GM12878 (cell line): ENCODE data around the gene PCDHA2. TPM values are rescaled to one million over a fixed set of nuclear protein-coding genes. Genes with fewer than 3 reads are reported as not detected.

Experiments used
- RELA ChIP-seq: fragments of 450-650 bp; IDR thresholded peaks from 2 replicates; pipeline ENCODE4 v1.8.0; 2014; ENCODE audit warnings: borderline replicate concordance; ENCODE audit not compliant: partially characterized antibody
- polyA plus RNA-seq, 11 experiments: library from polyadenylated mRNA; depleted of rRNA in 4 of 11; unstranded in 6 of 11; stranded (reverse) in 5 of 11; fragments of >200 nt; fragmentation: Nextera tagmentation in 4 of 11; fragmentation: Illumina TruSeq in 1 of 11; extraction: Ambion mirVana in 4 of 11; extraction: Trizol in 1 of 11; gene quantifications; 1 replicate in 1 of 11; 2 replicates in 10 of 11; pipeline versions ENCODE4 v1.2.1 to v1.2.3, GENCODE V29; 2011 to 2016; ENCODE audit warnings: inconsistent platforms in 2 of 11, missing spikeins in 2 of 11, low read depth in 1 of 11
- total RNA-seq, 4 experiments: library from RNA; depleted of rRNA in 3 of 4; stranded (reverse); fragments of >200 nt in 3 of 4; fragmentation: Illumina TruSeq in 1 of 4; extraction: Trizol in 1 of 4; gene quantifications; 2 replicates each; pipeline versions ENCODE4 v1.2.1 to v1.2.3, GENCODE V29; 2013 to 2021

Gene PCDHA2
- total and polyA plus RNA-seq, 10 of the 15 experiments (the other 5 are each of a cell fraction or from before 2014, with no cell fraction given): 0.04 to 0.06 TPM; not detected in 8

GRCh38 chr5:140842798-140843733 is 48.4 kb downstream of the PCDHA2 start (continued):
- no peak for TF ChIP-seq RELA

Other genes starting within 250 kb of the PCDHA2 start
Only the 7 nearest of the 27 such genes appear.
- gene PCDHA1, start 8.7 kb upstream of the PCDHA2 start, total RNA-seq (2014; rRNA removed): not detected in 2 replicates
- not detected in 2 replicates for gene PCDHA1, start 8.7 kb upstream of the PCDHA2 start, total RNA-seq (2014; rRNA removed; fragmentation: Illumina TruSeq; extraction: Trizol)
- gene PCDHA1, start 8.7 kb upstream of the PCDHA2 start, total RNA-seq (2021): not detected in 2 replicates
- 0.03 TPM in 1 of 2 replicates, not detected in the other for gene PCDHA1, start 8.7 kb upstream of the PCDHA2 start, polyA plus RNA-seq (2011; rRNA removed)
- not detected in 2 replicates for gene PCDHA1, start 8.7 kb upstream of the PCDHA2 start, polyA plus RNA-seq (2014; fragmentation: Illumina TruSeq; extraction: Trizol)
- gene PCDHA1, start 8.7 kb upstream of the PCDHA2 start, polyA plus RNA-seq (2014; fragmentation: Nextera tagmentation; extraction: Ambion mirVana): not detected
- gene PCDHA1, start 8.7 kb upstream of the PCDHA2 start, polyA plus RNA-seq (2014; rRNA removed): not detected in 2 replicates
- not detected for gene PCDHA1, start 8.7 kb upstream of the PCDHA2 start, polyA plus RNA-seq (2016; fragmentation: Nextera tagmentation; extraction: Ambion mirVana)
- not detected in 2 replicates for gene PCDHA3, start 6.2 kb downstream of the PCDHA2 start, total RNA-seq (2014; rRNA removed)
- gene PCDHA3, start 6.2 kb downstream of the PCDHA2 start, total RNA-seq (2014; rRNA removed; fragmentation: Illumina TruSeq; extraction: Trizol): not detected in 2 replicates
- gene PCDHA3, start 6.2 kb downstream of the PCDHA2 start, total RNA-seq (2021): not detected in 2 replicates
- gene PCDHA3, start 6.2 kb downstream of the PCDHA2 start, polyA plus RNA-seq (2011; rRNA removed): not detected in 2 replicates
- gene PCDHA3, start 6.2 kb downstream of the PCDHA2 start, polyA plus RNA-seq (2014; fragmentation: Illumina TruSeq; extraction: Trizol): 0.01 TPM in 1 of 2 replicates, not detected in the other
- gene PCDHA3, start 6.2 kb downstream of the PCDHA2 start, polyA plus RNA-seq (2014; fragmentation: Nextera tagmentation; extraction: Ambion mirVana): not detected
- gene PCDHA3, start 6.2 kb downstream of the PCDHA2 start, polyA plus RNA-seq (2014; rRNA removed): not detected in 2 replicates
- gene PCDHA3, start 6.2 kb downstream of the PCDHA2 start, polyA plus RNA-seq (2016; fragmentation: Nextera tagmentation; extraction: Ambion mirVana): under 1 TPM in 1 of 2 experiments, not detected in 1; 0.04 TPM
- gene PCDHA4, start 12.2 kb downstream of the PCDHA2 start, total RNA-seq (2014; rRNA removed): not detected in 2 replicates
- not detected in 2 replicates for gene PCDHA4, start 12.2 kb downstream of the PCDHA2 start, total RNA-seq (2014; rRNA removed; fragmentation: Illumina TruSeq; extraction: Trizol)
- gene PCDHA4, start 12.2 kb downstream of the PCDHA2 start, total RNA-seq (2021): 0.05 TPM in 1 of 2 replicates, not detected in the other
- gene PCDHA4, start 12.2 kb downstream of the PCDHA2 start, polyA plus RNA-seq (2011; rRNA removed): not detected in 2 replicates
- gene PCDHA4, start 12.2 kb downstream of the PCDHA2 start, polyA plus RNA-seq (2014; fragmentation: Illumina TruSeq; extraction: Trizol): not detected in 2 replicates
- not detected for gene PCDHA4, start 12.2 kb downstream of the PCDHA2 start, polyA plus RNA-seq (2014; fragmentation: Nextera tagmentation; extraction: Ambion mirVana)
- gene PCDHA4, start 12.2 kb downstream of the PCDHA2 start, polyA plus RNA-seq (2014; rRNA removed): not detected in 2 replicates
- gene PCDHA4, start 12.2 kb downstream of the PCDHA2 start, polyA plus RNA-seq (2016; fragmentation: Nextera tagmentation; extraction: Ambion mirVana): not detected
- under 0.01 TPM in 1 of 2 replicates, not detected in the other for gene PCDHA5, start 26.8 kb downstream of the PCDHA2 start, total RNA-seq (2014; rRNA removed)
- gene PCDHA5, start 26.8 kb downstream of the PCDHA2 start, total RNA-seq (2014; rRNA removed; fragmentation: Illumina TruSeq; extraction: Trizol): not detected in 2 replicates
- gene PCDHA5, start 26.8 kb downstream of the PCDHA2 start, total RNA-seq (2021): not detected in 2 replicates
- not detected in 2 replicates for gene PCDHA5, start 26.8 kb downstream of the PCDHA2 start, polyA plus RNA-seq (2011; rRNA removed)
- gene PCDHA5, start 26.8 kb downstream of the PCDHA2 start, polyA plus RNA-seq (2014; fragmentation: Illumina TruSeq; extraction: Trizol): not detected in 2 replicates
- not detected for gene PCDHA5, start 26.8 kb downstream of the PCDHA2 start, polyA plus RNA-seq (2014; fragmentation: Nextera tagmentation; extraction: Ambion mirVana)
- 0.03 TPM in 1 of 2 replicates, not detected in the other for gene PCDHA5, start 26.8 kb downstream of the PCDHA2 start, polyA plus RNA-seq (2014; rRNA removed)
- not detected for gene PCDHA5, start 26.8 kb downstream of the PCDHA2 start, polyA plus RNA-seq (2016; fragmentation: Nextera tagmentation; extraction: Ambion mirVana)
- not detected in 2 replicates for gene PCDHA6, start 33.1 kb downstream of the PCDHA2 start, total RNA-seq (2014; rRNA removed)
- gene PCDHA6, start 33.1 kb downstream of the PCDHA2 start, total RNA-seq (2014; rRNA removed; fragmentation: Illumina TruSeq; extraction: Trizol): not detected in 2 replicates
- gene PCDHA6, start 33.1 kb downstream of the PCDHA2 start, total RNA-seq (2021): not detected in 2 replicates
- gene PCDHA6, start 33.1 kb downstream of the PCDHA2 start, polyA plus RNA-seq (2011; rRNA removed): not detected in 2 replicates
- not detected in 2 replicates for gene PCDHA6, start 33.1 kb downstream of the PCDHA2 start, polyA plus RNA-seq (2014; fragmentation: Illumina TruSeq; extraction: Trizol)
- not detected for gene PCDHA6, start 33.1 kb downstream of the PCDHA2 start, polyA plus RNA-seq (2014; fragmentation: Nextera tagmentation; extraction: Ambion mirVana)
- gene PCDHA6, start 33.1 kb downstream of the PCDHA2 start, polyA plus RNA-seq (2014; rRNA removed): not detected in 2 replicates
- under 1 TPM in 1 of 2 experiments, not detected in 1; 0.09 TPM for gene PCDHA6, start 33.1 kb downstream of the PCDHA2 start, polyA plus RNA-seq (2016; fragmentation: Nextera tagmentation; extraction: Ambion mirVana)
- gene PCDHA7, start 39.4 kb downstream of the PCDHA2 start, total RNA-seq (2014; rRNA removed): 0.06 TPM in 1 of 2 replicates, not detected in the other
- not detected in 2 replicates for gene PCDHA7, start 39.4 kb downstream of the PCDHA2 start, total RNA-seq (2014; rRNA removed; fragmentation: Illumina TruSeq; extraction: Trizol)
- 0.08 TPM in 1 of 2 replicates, not detected in the other for gene PCDHA7, start 39.4 kb downstream of the PCDHA2 start, total RNA-seq (2021)
- gene PCDHA7, start 39.4 kb downstream of the PCDHA2 start, polyA plus RNA-seq (2011; rRNA removed): not detected in 2 replicates
- gene PCDHA7, start 39.4 kb downstream of the PCDHA2 start, polyA plus RNA-seq (2014; fragmentation: Illumina TruSeq; extraction: Trizol): not detected in 2 replicates
- gene PCDHA7, start 39.4 kb downstream of the PCDHA2 start, polyA plus RNA-seq (2014; fragmentation: Nextera tagmentation; extraction: Ambion mirVana): not detected
- gene PCDHA7, start 39.4 kb downstream of the PCDHA2 start, polyA plus RNA-seq (2014; rRNA removed): 0.06 TPM in 1 of 2 replicates, not detected in the other
- gene PCDHA7, start 39.4 kb downstream of the PCDHA2 start, polyA plus RNA-seq (2016; fragmentation: Nextera tagmentation; extraction: Ambion mirVana): under 1 TPM in 1 of 2 experiments, not detected in 1; 0.05 TPM
- gene PCDHA8, start 46.3 kb downstream of the PCDHA2 start, total RNA-seq (2014; rRNA removed): not detected in 2 replicates
- not detected in 2 replicates for gene PCDHA8, start 46.3 kb downstream of the PCDHA2 start, total RNA-seq (2014; rRNA removed; fragmentation: Illumina TruSeq; extraction: Trizol)
- gene PCDHA8, start 46.3 kb downstream of the PCDHA2 start, total RNA-seq (2021): not detected in 2 replicates
- gene PCDHA8, start 46.3 kb downstream of the PCDHA2 start, polyA plus RNA-seq (2011; rRNA removed): not detected in 2 replicates
- not detected in 2 replicates for gene PCDHA8, start 46.3 kb downstream of the PCDHA2 start, polyA plus RNA-seq (2014; fragmentation: Illumina TruSeq; extraction: Trizol)
- not detected for gene PCDHA8, start 46.3 kb downstream of the PCDHA2 start, polyA plus RNA-seq (2014; fragmentation: Nextera tagmentation; extraction: Ambion mirVana)
- gene PCDHA8, start 46.3 kb downstream of the PCDHA2 start, polyA plus RNA-seq (2014; rRNA removed): not detected in 2 replicates
- not detected for gene PCDHA8, start 46.3 kb downstream of the PCDHA2 start, polyA plus RNA-seq (2016; fragmentation: Nextera tagmentation; extraction: Ambion mirVana)